ENCODE data around the gene GMEB1.

Gene GMEB1

GRCh38 chr1:28756846-28757245 is 88.3 kb downstream of the GMEB1 start:
- no peak for TF ChIP-seq EZH2phosphoT487 (conservative IDR thresholded peaks at IDR 0.05; ENCODE audit: low read length)
- TF ChIP-seq CTCF (IDR thresholded peaks at IDR 0.05; ENCODE audit: insufficient read depth, low read length, poor library complexity, severe bottlenecking): no peak
- Histone ChIP-seq H2AFZ (ENCODE audit: low read depth, low read length, severe bottlenecking) (no peak overlapping the region), H3K27ac (ENCODE audit: low read depth, low read length) (no peak overlapping the region), H4K20me1 (ENCODE audit: low read depth, low read length) (peaks cover 53% of the 10 kb centered on the region), H3K4me2 (ENCODE audit: low read depth, low read length, poor library complexity, severe bottlenecking) (no peak overlapping the region), H3K27me3 (ENCODE audit: low read length) (no peaks in the 10 kb centered on the region), H3K4me3 (ENCODE audit: insufficient read depth, low read length, poor library complexity, severe bottlenecking) (no peak overlapping the region), H3K9ac (ENCODE audit: low read length) (no peak overlapping the region), H3K36me3 (ENCODE audit: low read length) (peaks cover 19% of the 10 kb centered on the region), H3F3A (ENCODE audit: insufficient read depth) (peaks cover 15% of the 10 kb centered on the region), H3K9me2 (replicated peaks; ENCODE audit: insufficient read depth, low read length) (no peaks in the 10 kb centered on the region), H3K79me2 (ENCODE audit: insufficient read depth, low read length) (peaks cover 100% of the 10 kb centered on the region), H3K9me3 (ENCODE audit: insufficient read depth, low read length) (no peaks in the 10 kb centered on the region)

- Histone ChIP-seq H3K9ac (ENCODE audit: low read length) (no peak overlapping the region), H3K4me3 (ENCODE audit: insufficient read depth, low read length, poor library complexity, severe bottlenecking) (no peak overlapping the region), H3K9me3 (ENCODE audit: insufficient read depth, low read length) (no peaks in the 10 kb centered on the region), H3K79me2 (ENCODE audit: insufficient read depth, low read length) (peaks cover 99% of the 10 kb centered on the region), H3F3A (ENCODE audit: insufficient read depth) (peaks cover 15% of the 10 kb centered on the region), H3K27ac (ENCODE audit: low read depth, low read length) (no peak overlapping the region), H4K20me1 (ENCODE audit: low read depth, low read length) (peaks cover 41% of the 10 kb centered on the region), H3K4me2 (ENCODE audit: low read depth, low read length, poor library complexity, severe bottlenecking) (no peak overlapping the region), H3K36me3 (ENCODE audit: low read length) (peaks cover 19% of the 10 kb centered on the region), H3K27me3 (ENCODE audit: low read length) (no peaks in the 10 kb centered on the region), H2AFZ (ENCODE audit: low read depth, low read length, severe bottlenecking) (no peak overlapping the region), H3K9me2 (replicated peaks; ENCODE audit: insufficient read depth, low read length) (no peaks in the 10 kb centered on the region)
- TF ChIP-seq EZH2phosphoT487 (conservative IDR thresholded peaks at IDR 0.05; ENCODE audit: low read length): no peak
Observed at GRCh38 chr1:28758420-28758819, 89.8 kb downstream of the GMEB1 start.

- no peak overlapping the region for H3K4me3 ChIP-seq (ENCODE audit: insufficient read depth, low read length, poor library complexity, severe bottlenecking)
- H3K4me2 ChIP-seq (ENCODE audit: low read depth, low read length, poor library complexity, severe bottlenecking): no peak overlapping the region
- H4K20me1 ChIP-seq (ENCODE audit: low read depth, low read length): peaks cover 41% of the 10 kb centered on the region
- H2AFZ ChIP-seq (ENCODE audit: low read depth, low read length, severe bottlenecking): no peak overlapping the region
- H3K27ac ChIP-seq (ENCODE audit: low read depth, low read length): no peak overlapping the region
- no peak for TF ChIP-seq EZH2phosphoT487 (conservative IDR thresholded peaks at IDR 0.05; ENCODE audit: low read length)
- TF ChIP-seq CTCF (IDR thresholded peaks at IDR 0.05; ENCODE audit: insufficient read depth, low read length, poor library complexity, severe bottlenecking): no peak
- H3F3A ChIP-seq (ENCODE audit: insufficient read depth): peaks cover 15% of the 10 kb centered on the region
- no peaks in the 10 kb centered on the region for H3K9me3 ChIP-seq (ENCODE audit: insufficient read depth, low read length)
- no peaks in the 10 kb centered on the region for H3K9me2 ChIP-seq (replicated peaks; ENCODE audit: insufficient read depth, low read length)
- H3K9ac ChIP-seq (ENCODE audit: low read length): no peak overlapping the region
- H3K36me3 ChIP-seq (ENCODE audit: low read length): peaks cover 19% of the 10 kb centered on the region
- no peaks in the 10 kb centered on the region for H3K27me3 ChIP-seq (ENCODE audit: low read length)
- peaks cover 94% of the 10 kb centered on the region for H3K79me2 ChIP-seq (ENCODE audit: insufficient read depth, low read length)
Observed at GRCh38 chr1:28759257-28759656, 90.7 kb downstream of the GMEB1 start.

DNA sequence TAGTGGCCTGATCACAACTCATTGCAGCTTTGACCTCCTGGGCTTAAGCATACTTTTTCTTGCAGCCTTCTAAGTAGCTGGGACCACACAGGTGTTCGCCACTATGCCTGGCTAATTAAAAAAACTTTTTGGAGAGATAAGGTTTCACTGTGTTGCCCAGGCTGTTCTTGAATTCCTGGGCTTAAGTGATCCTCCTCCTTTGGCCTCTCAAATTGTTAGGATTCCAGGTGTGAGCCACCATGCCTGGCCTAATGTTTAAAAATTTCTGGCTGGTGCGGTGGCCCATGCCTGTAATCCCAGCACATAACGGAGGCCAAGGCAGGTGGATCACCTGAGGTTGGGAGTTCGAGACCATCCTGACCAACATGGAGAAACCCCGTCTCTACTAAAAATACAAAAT is 92.6 kb downstream of the GMEB1 start:
- Histone ChIP-seq H3K4me3 (ENCODE audit: insufficient read depth, low read length, poor library complexity, severe bottlenecking) (no peak overlapping the region), H3K27ac (ENCODE audit: low read depth, low read length) (no peak overlapping the region), H3K27me3 (ENCODE audit: low read length) (no peaks in the 10 kb centered on the region), H3K9me2 (replicated peaks; ENCODE audit: insufficient read depth, low read length) (no peaks in the 10 kb centered on the region), H3K9ac (ENCODE audit: low read length) (no peak overlapping the region), H3K9me3 (ENCODE audit: insufficient read depth, low read length) (no peaks in the 10 kb centered on the region), H4K20me1 (ENCODE audit: low read depth, low read length) (peaks cover 47% of the 10 kb centered on the region), H3K36me3 (ENCODE audit: low read length) (peaks cover 19% of the 10 kb centered on the region), H3K4me2 (ENCODE audit: low read depth, low read length, poor library complexity, severe bottlenecking) (no peak overlapping the region), H2AFZ (ENCODE audit: low read depth, low read length, severe bottlenecking) (no peak overlapping the region), H3F3A (ENCODE audit: insufficient read depth) (peaks cover 7% of the 10 kb centered on the region; the same call in 1 of the 2 replicates), H3K79me2 (ENCODE audit: insufficient read depth, low read length) (peaks cover 94% of the 10 kb centered on the region)
- TF ChIP-seq CTCF (IDR thresholded peaks at IDR 0.05; ENCODE audit: insufficient read depth, low read length, poor library complexity, severe bottlenecking) (no peak), EZH2phosphoT487 (conservative IDR thresholded peaks at IDR 0.05; ENCODE audit: low read length) (no peak)

All from SU-DHL-6 (cell line).